ENCODE measurements around the gene GLRX5. TPM values are rescaled to one million over a fixed set of nuclear protein-coding genes. Genes with fewer than 3 reads are reported as not detected.

Gene GLRX5
- total RNA-seq, 1 experiment from 2014 or later = 72.8 TPM

- Mint-ChIP-seq H3K36me3 (peaks cover 4% of the 10 kb centered on the region), H3K27me3 (ENCODE audit: low read depth) (peaks cover 31% of the 10 kb centered on the region), H3K9me3 (peaks cover 10% of the 10 kb centered on the region), H3K27ac (no peak overlapping the region), H3K4me3 (no peak overlapping the region), H3K4me1 (peaks cover 24% of the 10 kb centered on the region)
- DNase-seq (ENCODE audit: low spot score) (no peak), ATAC-seq (no peak)
- no peak for TF ChIP-seq PREB (CRISPR knock-in tag; IDR thresholded peaks at IDR 0.05; ENCODE audit: borderline replicate concordance)
- TF ChIP-seq E2F4 (CRISPR knock-in tag; IDR thresholded peaks at IDR 0.05; ENCODE audit: borderline replicate concordance, low read depth) = no peak
- TF ChIP-seq ZNF532 (CRISPR knock-in tag; IDR thresholded peaks at IDR 0.05; ENCODE audit: borderline replicate concordance) = no peak
- TF ChIP-seq NR3C1 (CRISPR knock-in tag; conservative IDR thresholded peaks at IDR 0.05; ENCODE audit: low read depth) = no peak
- no peak for TF ChIP-seq ELF4 (CRISPR knock-in tag; IDR thresholded peaks at IDR 0.05; ENCODE audit: low read depth)
- no peak for TF ChIP-seq SP1 (CRISPR knock-in tag; conservative IDR thresholded peaks at IDR 0.05)
- no peak for TF ChIP-seq CDX4 (CRISPR knock-in tag; IDR thresholded peaks at IDR 0.05; ENCODE audit: borderline replicate concordance)
- no peak for TF ChIP-seq TP53 (CRISPR knock-in tag; IDR thresholded peaks at IDR 0.05)
- POLR2A ChIA-PET = no interaction called here
- CTCF ChIA-PET = interaction anchor here (1.0 to 1.3 kb wide), 3 partner anchors 113 to 546 kb away, joined by 3 to 4 read pairs (median 4); no protein-coding TSS in a partner anchor
Measured at GRCh38 chr14:95555053-95555452, 20.2 kb downstream of the GLRX5 start.

GRCh38 chr14:95557291-95557690 lies 22.4 kb downstream of the GLRX5 start:
- peaks cover 5% of the 10 kb centered on the region for H3K9me3 Mint-ChIP-seq
- H3K36me3 Mint-ChIP-seq = no peaks in the 10 kb centered on the region
- H3K4me1 Mint-ChIP-seq = peaks cover 29% of the 10 kb centered on the region
- H3K27ac Mint-ChIP-seq = no peak overlapping the region
- CTCF ChIA-PET = interaction anchor here (0.8 to 1.6 kb wide), 8 partner anchors 9 to 543 kb away, joined by 3 to 7 read pairs (median 4); partner anchors contain the start of genes GLRX5 and TCL1B
- H3K4me3 Mint-ChIP-seq = no peak overlapping the region
- peaks cover 36% of the 10 kb centered on the region for H3K27me3 Mint-ChIP-seq (ENCODE audit: low read depth)
- TF ChIP-seq USF2 (CRISPR knock-in tag; IDR thresholded peaks at IDR 0.05) (peak; percentile 61), SMAD3 (CRISPR knock-in tag; IDR thresholded peaks at IDR 0.05; ENCODE audit: borderline replicate concordance) (0 out of 2 replicates have a peak, but pooled peaks have one; percentile 34), PRRX2 (CRISPR knock-in tag; IDR thresholded peaks at IDR 0.05) (no peak), GTF2I (CRISPR knock-in tag; conservative IDR thresholded peaks at IDR 0.05) (peak; percentile 94), IRF2 (CRISPR knock-in tag; IDR thresholded peaks at IDR 0.05; ENCODE audit: borderline replicate concordance, low read depth) (no peak), USF1 (CRISPR knock-in tag; IDR thresholded peaks at IDR 0.05) (0 out of 2 replicates have a peak, but pooled peaks have one; percentile 31), NFE2L1 (CRISPR knock-in tag; IDR thresholded peaks at IDR 0.05) (no peak), ZNF121 (CRISPR knock-in tag; IDR thresholded peaks at IDR 0.05) (peak; percentile 99)
- DNase-seq (ENCODE audit: low spot score) (no peak), ATAC-seq (peak; percentile 46; the same call in 1 of the 2 replicates)
- POLR2A ChIA-PET = interaction anchor here (0.5 kb wide), 1 partner anchor 481 kb away, joined by 3 read pairs; no protein-coding TSS in a partner anchor

Measured in WTC11 (cell line).